NT2/D1 (cell line): Measurements from ENCODE around the gene TNFRSF1B.

Experiments used
- SUZ12 ChIP-seq: IDR thresholded peaks from 2 replicates; pipeline ENCODE4 v1.6.1; 2011; ENCODE audit not compliant: insufficient read length, insufficient read depth; ENCODE audit errors: extremely low read depth
- ZNF274 ChIP-seq: IDR thresholded peaks from 2 replicates; pipeline ENCODE4 v1.6.1; 2011; ENCODE audit warnings: mild to moderate bottlenecking, low read depth, low read length

- TF ChIP-seq ZNF274, result no peak
- no peak for TF ChIP-seq SUZ12
These were observed 13.5 kb upstream of the TNFRSF1B start for GRCh38 chr1:12153181-12153785.
